Measurements from ENCODE around the gene ST6GALNAC3.

ST6GALNAC3 gene

GRCh38 chr1:76133977-76134376, 59.4 kb downstream of the ST6GALNAC3 start:
- in situ Hi-C loops (cut with MboI; ENCODE audit: low pct_unique_long_range_greater_than_20kb, low sequenced_read_pairs), result no loop called here
- DNase-seq, result no peak

- in situ Hi-C loops (cut with MboI; ENCODE audit: low pct_unique_long_range_greater_than_20kb, low sequenced_read_pairs), result no loop called here
- DNase-seq, result no peak
Observed at GRCh38 chr1:76135835-76136234, 61.3 kb downstream of the ST6GALNAC3 start.

DNA sequence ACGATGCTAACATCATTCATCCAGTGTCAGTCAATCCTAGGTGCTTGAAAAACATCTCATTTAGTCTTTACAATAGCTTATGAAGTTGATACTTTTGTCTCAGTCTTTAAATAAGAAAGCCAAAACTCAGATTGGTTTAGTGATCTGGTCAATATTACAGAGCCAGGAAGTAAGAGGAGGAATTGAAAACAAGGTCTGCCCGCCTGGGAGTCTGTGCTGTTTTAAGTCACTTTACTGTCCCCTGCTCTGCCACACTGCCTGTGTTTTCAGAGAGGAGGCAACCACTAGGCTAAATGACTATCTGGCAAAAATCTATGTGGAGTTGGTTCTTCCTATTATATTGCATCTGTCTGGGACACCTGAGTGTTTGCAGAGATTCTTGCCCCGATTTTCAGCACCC, 62.3 kb downstream of the ST6GALNAC3 start:
- in situ Hi-C loops (cut with MboI; ENCODE audit: low pct_unique_long_range_greater_than_20kb, low sequenced_read_pairs), result no loop called here
- no peak for DNase-seq

DNA sequence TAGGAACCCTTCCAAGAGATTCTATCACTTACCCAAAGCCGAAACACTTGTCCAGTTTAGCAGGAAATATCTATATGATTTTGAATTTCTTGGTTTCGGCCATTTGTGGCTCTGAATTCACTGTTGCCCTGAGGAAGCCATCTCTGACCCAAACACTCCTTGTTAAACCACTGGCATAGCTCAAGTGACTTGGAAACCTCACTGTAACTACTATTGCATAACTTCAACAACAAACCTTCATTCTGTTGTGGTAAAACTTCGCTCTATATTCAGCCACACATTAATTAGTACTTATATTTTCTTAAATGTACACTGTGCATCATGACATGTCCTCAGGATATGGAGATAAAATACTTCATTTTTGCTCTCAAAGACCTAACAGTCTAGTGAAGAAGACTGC, 63.2 kb downstream of the ST6GALNAC3 start:
- DNase-seq, result no peak
- in situ Hi-C loops (cut with MboI; ENCODE audit: low pct_unique_long_range_greater_than_20kb, low sequenced_read_pairs), result no loop called here

DNA sequence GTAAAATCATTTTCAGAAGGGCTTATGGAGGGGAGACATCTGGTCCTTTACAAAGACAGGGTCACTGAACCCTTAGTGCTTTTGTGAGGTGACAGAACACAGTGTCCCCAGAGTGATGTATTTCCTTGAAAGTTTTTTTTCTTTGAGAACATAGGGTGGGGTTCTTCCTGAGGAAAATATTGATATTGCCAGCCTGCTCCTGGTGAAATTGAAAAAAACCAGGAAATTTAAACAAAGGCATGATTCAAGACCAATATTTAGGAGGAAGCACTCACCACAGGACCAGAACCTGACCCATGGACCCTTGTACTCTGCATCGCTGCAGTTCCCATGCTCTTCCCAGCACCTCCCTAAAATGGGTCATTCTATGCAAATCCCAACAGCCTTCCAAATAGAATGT, 63.7 kb downstream of the ST6GALNAC3 start:
- DNase-seq, result no peak
- in situ Hi-C loops (cut with MboI; ENCODE audit: low pct_unique_long_range_greater_than_20kb, low sequenced_read_pairs), result no loop called here

GRCh38 chr1:76140227-76140626, 65.7 kb downstream of the ST6GALNAC3 start:
- no peak for DNase-seq
- in situ Hi-C loops (cut with MboI; ENCODE audit: low pct_unique_long_range_greater_than_20kb, low sequenced_read_pairs), result no loop called here

DNA sequence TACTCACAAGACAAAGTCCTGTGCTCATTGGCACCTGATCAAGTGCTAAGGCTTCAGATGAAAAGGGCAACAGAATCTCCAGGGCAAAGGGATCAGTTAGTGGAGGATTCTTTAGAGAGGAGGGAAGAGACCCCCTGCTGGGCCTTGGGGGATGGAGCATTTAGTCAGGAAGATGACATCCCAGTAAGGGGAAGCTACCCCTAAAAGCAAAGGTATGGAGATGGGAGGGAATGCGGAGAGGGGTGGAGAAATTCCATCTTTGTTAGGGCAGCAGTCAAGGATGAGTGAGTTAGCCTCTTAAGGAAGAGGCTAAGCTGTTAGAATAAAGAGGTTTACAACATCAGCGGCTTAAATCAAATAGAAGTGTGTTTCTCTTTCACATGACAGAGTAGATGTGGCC, 67.4 kb downstream of the ST6GALNAC3 start:
- in situ Hi-C loops (cut with MboI; ENCODE audit: low pct_unique_long_range_greater_than_20kb, low sequenced_read_pairs), result no loop called here
- DNase-seq, result no peak

GRCh38 chr1:76142771-76143540, 68.4 kb downstream of the ST6GALNAC3 start:
- in situ Hi-C loops (cut with MboI; ENCODE audit: low pct_unique_long_range_greater_than_20kb, low sequenced_read_pairs), result no loop called here
- no peak for DNase-seq

DNA sequence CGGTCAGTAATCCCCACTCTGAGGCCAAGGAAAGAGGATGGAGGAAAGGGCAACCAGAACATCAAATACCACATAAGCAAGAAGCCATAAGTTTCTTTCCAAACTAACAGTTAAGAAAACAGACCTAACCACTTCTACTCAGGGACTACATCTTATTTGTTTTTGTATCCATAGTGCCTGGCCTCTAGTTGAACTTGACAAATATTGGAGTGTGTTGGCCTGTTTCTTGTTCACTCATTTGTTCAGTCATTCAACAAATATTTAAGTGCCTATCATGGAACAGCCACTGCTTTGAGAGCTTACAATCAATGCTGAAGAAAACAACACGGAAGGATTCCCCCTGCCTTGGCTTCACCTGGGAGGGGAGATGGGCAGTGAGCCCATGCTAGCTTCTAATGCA, 69.7 kb downstream of the ST6GALNAC3 start:
- no peak for DNase-seq
- in situ Hi-C loops (cut with MboI; ENCODE audit: low pct_unique_long_range_greater_than_20kb, low sequenced_read_pairs), result no loop called here

- in situ Hi-C loops (cut with MboI; ENCODE audit: low pct_unique_long_range_greater_than_20kb, low sequenced_read_pairs), result no loop called here
- no peak for DNase-seq
Observed at GRCh38 chr1:76145332-76145731, 70.8 kb downstream of the ST6GALNAC3 start.

GRCh38 chr1:76146184-76146583, 71.6 kb downstream of the ST6GALNAC3 start:
- no peak for DNase-seq
- in situ Hi-C loops (cut with MboI; ENCODE audit: low pct_unique_long_range_greater_than_20kb, low sequenced_read_pairs), result no loop called here

DNA sequence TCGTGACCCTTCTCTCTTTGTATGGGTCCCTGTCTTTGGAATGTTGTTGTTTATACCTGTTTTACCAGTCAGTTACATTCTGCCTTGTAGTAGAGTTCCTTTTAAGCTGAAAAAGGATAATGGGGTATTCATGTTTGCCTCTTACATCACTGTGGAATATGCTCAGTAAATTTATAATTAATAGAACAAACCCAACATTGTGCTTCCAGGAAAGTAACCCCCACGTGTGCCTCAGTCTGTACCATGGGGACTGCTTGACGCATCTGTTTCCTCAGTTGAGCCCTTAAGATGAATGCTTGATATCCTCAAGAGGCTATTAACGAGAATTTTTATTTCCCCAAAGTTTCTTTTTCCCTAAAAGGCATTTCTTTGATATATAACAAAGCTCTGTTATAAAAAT, 73.4 kb downstream of the ST6GALNAC3 start:
- in situ Hi-C loops (cut with MboI; ENCODE audit: low pct_unique_long_range_greater_than_20kb, low sequenced_read_pairs), result no loop called here

GRCh38 chr1:76148460-76148859, 73.9 kb downstream of the ST6GALNAC3 start:
- no peak for DNase-seq
- in situ Hi-C loops (cut with MboI; ENCODE audit: low pct_unique_long_range_greater_than_20kb, low sequenced_read_pairs), result no loop called here

More for the DNA sequence above, 73.4 kb downstream of the ST6GALNAC3 start:
- DNase-seq, result no peak

- in situ Hi-C loops (cut with MboI; ENCODE audit: low pct_unique_long_range_greater_than_20kb, low sequenced_read_pairs), result no loop called here
- no peak for DNase-seq
Observed at GRCh38 chr1:76153841-76154205, 79.3 kb downstream of the ST6GALNAC3 start.

- DNase-seq, result peak; percentile 76
- in situ Hi-C loops (cut with MboI; ENCODE audit: low pct_unique_long_range_greater_than_20kb, low sequenced_read_pairs), result no loop called here
Observed at GRCh38 chr1:76154206-76154956, 79.8 kb downstream of the ST6GALNAC3 start.

- DNase-seq, result no peak
- in situ Hi-C loops (cut with MboI; ENCODE audit: low pct_unique_long_range_greater_than_20kb, low sequenced_read_pairs), result no loop called here
Observed at GRCh38 chr1:76156987-76157386, 82.4 kb downstream of the ST6GALNAC3 start.

GRCh38 chr1:76158126-76158525, 83.6 kb downstream of the ST6GALNAC3 start:
- no peak for DNase-seq
- in situ Hi-C loops (cut with MboI; ENCODE audit: low pct_unique_long_range_greater_than_20kb, low sequenced_read_pairs), result no loop called here

GRCh38 chr1:76160225-76160624, 85.7 kb downstream of the ST6GALNAC3 start:
- DNase-seq, result no peak
- in situ Hi-C loops (cut with MboI; ENCODE audit: low pct_unique_long_range_greater_than_20kb, low sequenced_read_pairs), result no loop called here

- DNase-seq, result no peak
- in situ Hi-C loops (cut with MboI; ENCODE audit: low pct_unique_long_range_greater_than_20kb, low sequenced_read_pairs), result no loop called here
Observed at GRCh38 chr1:76161451-76161850, 86.9 kb downstream of the ST6GALNAC3 start.

DNA sequence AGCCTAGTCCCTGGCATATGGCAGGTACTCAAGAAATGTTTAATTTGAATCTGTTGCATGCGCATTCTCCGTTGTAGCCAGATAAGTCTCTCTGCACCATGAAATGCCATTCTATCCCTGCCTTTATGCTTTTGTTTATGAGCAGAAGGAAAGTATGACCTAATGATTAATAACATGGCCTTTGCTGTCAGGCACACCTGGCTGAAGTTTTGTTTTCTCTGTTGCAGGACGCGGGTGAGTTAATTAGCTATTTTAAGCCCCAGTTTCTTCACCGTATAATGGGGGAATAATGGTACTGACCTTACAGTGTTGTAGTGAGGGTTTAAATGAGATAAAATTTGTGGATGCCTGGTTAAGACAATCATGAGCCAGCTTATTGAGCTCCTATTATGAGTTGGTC, 87.7 kb downstream of the ST6GALNAC3 start:
- no peak for DNase-seq
- in situ Hi-C loops (cut with MboI; ENCODE audit: low pct_unique_long_range_greater_than_20kb, low sequenced_read_pairs), result no loop called here

GRCh38 chr1:76164165-76164564, 89.6 kb downstream of the ST6GALNAC3 start:
- no peak for DNase-seq
- in situ Hi-C loops (cut with MboI; ENCODE audit: low pct_unique_long_range_greater_than_20kb, low sequenced_read_pairs), result no loop called here
